Gastrocnemius medialis (tissue), 4 donors: ENCODE data around the gene MAST4. TPM values are rescaled to one million over a fixed set of nuclear protein-coding genes. Genes with fewer than 3 reads are reported as not detected.

Source experiments
- ATAC-seq, 2 donors: fragments of 150-250 bp; one replicate each; pipeline ENCODE4 v1.9.1; 2016
- DNase-seq, 2 donors: peaks; one replicate each; pipeline ENCODE4 v3.0.0-alpha.2; 2019
- H3K27ac ChIP-seq, 4 donors: fragments of 200-600 bp; sonication (generic); 1 replicate in 1 of 4; 2 replicates in 3 of 4; pipeline ENCODE4 v1.5.1; 2016 to 2018; ENCODE audit warnings: mild to moderate bottlenecking in 2 of 4, moderate library complexity in 1 of 4
- H3K27me3 ChIP-seq, 3 donors: fragments of 200-600 bp; sonication (generic) in 2 of 3; 1 replicate in 1 of 3; 2 replicates in 2 of 3; pipeline versions ENCODE4 v1.5.1 to v1.6.0; 2016 to 2019; ENCODE audit warnings: mild to moderate bottlenecking in 1 of 3, moderate library complexity in 1 of 3
- H3K36me3 ChIP-seq, 2 donors: fragments of 200-600 bp; sonication (generic) in 1 of 2; one replicate each; pipeline ENCODE4 v1.5.1; 2017 to 2018
- H3K4me1 ChIP-seq, 2 donors: fragments of 200-600 bp; sonication (generic) in 1 of 2; one replicate each; pipeline ENCODE4 v1.5.1; 2016 to 2017; ENCODE audit warnings: mild to moderate bottlenecking in 2 of 2
- H3K4me3 ChIP-seq, 4 donors: fragments of 200-600 bp; sonication (generic) in 3 of 4; 1 replicate in 1 of 4; 2 replicates in 3 of 4; pipeline ENCODE4 v1.5.1; 2016 to 2019; ENCODE audit warnings: mild to moderate bottlenecking in 2 of 4
- H3K9me3 ChIP-seq, 3 donors: fragments of 200-600 bp; sonication (generic) in 2 of 3; 1 replicate in 1 of 3; 2 replicates in 2 of 3; pipeline ENCODE4 v1.5.1; 2016 to 2019
- POLR2A ChIP-seq, 2 donors: fragments of 450-650 bp; IDR thresholded peaks; one replicate each; pipeline ENCODE4 v1.6.1; 2017; ENCODE audit warnings: antibody characterized with exemption in 2 of 2, mild to moderate bottlenecking in 2 of 2, moderate library complexity in 2 of 2
- in situ Hi-C, 4 donors: fragments of 200-750 bp; cut with MboI; loops; one replicate each; pipeline versions ENCODE4 v1.15.0 to v1.8.0; 2017; ENCODE audit warnings: low sequenced_read_pairs in 4 of 4
- intact Hi-C: fragments of 100-400 bp; cut with DNase I; formaldehyde crosslinking; loops from one replicate; pipeline ENCODE4 v1.15.1; 2023; ENCODE audit warnings: low total_unique reads
- total RNA-seq, 4 donors: library from RNA; depleted of rRNA; stranded (reverse); fragments of >200 nt; gene quantifications; one replicate each; pipeline versions ENCODE4 v1.1.0 to v1.2.3, GENCODE V29; 2016
- TF ChIP-seq, protein P1 (sequence below), 5 experiments: fragments of 450-650 bp in 3 of 5; fragments of 200-600 bp in 2 of 5; sonication (generic) in 2 of 5; IDR thresholded peaks in 4 of 5; conservative IDR thresholded peaks in 1 of 5; 1 replicate in 4 of 5; 2 replicates in 1 of 5; pipeline ENCODE4 v1.5.1; 2016 to 2019; ENCODE audit warnings: antibody characterized with exemption in 5 of 5, mild to moderate bottlenecking in 3 of 5, moderate library complexity in 3 of 5

MAST4 gene
- total RNA-seq, 4 donors from 2014 or later, result 24.1 to 42.0 (median 38.5) TPM

DNA sequence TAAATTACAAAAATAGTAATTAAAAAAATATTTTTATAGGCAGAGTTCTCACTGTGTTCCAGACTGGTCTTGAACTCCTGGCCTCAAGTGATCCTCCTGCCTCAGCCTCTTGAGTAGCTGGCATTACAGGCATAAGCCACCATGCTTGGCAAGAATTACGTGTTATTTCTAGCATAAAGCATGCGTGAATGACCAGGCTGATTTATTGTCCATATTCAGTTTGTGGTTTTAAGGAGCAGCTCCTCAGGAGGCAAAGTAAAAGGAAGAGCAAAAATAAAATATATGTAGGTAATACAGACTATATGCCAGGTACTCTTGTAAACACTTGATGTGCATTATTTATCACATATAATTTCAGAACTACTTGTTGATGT, 607.5 kb downstream of the MAST4 start:
- intact Hi-C loops (no loop called here), in situ Hi-C loops (loop anchor here in 3 of 4 donors (10.0 to 25.0 kb wide), 3 partner anchors 219 to 891 kb away; no protein-coding TSS in a partner anchor)
- no peaks in the 10 kb centered on the region for H3K9me3 ChIP-seq
- H3K4me1 ChIP-seq, result no peaks in the 10 kb centered on the region
- ATAC-seq (no peak), DNase-seq (no peak)
- H3K27me3 ChIP-seq, result no peaks in the 10 kb centered on the region
- TF ChIP-seq, protein P1, sequence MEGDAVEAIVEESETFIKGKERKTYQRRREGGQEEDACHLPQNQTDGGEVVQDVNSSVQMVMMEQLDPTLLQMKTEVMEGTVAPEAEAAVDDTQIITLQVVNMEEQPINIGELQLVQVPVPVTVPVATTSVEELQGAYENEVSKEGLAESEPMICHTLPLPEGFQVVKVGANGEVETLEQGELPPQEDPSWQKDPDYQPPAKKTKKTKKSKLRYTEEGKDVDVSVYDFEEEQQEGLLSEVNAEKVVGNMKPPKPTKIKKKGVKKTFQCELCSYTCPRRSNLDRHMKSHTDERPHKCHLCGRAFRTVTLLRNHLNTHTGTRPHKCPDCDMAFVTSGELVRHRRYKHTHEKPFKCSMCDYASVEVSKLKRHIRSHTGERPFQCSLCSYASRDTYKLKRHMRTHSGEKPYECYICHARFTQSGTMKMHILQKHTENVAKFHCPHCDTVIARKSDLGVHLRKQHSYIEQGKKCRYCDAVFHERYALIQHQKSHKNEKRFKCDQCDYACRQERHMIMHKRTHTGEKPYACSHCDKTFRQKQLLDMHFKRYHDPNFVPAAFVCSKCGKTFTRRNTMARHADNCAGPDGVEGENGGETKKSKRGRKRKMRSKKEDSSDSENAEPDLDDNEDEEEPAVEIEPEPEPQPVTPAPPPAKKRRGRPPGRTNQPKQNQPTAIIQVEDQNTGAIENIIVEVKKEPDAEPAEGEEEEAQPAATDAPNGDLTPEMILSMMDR (IDR thresholded peaks at IDR 0.05 in 4 of 5, conservative IDR thresholded peaks at IDR 0.05 in 1 of 5), result no peak
- no peak for TF ChIP-seq POLR2A (IDR thresholded peaks at IDR 0.05)
- H3K4me3 ChIP-seq, result no peak overlapping the region
- no peak overlapping the region for H3K27ac ChIP-seq
- no peaks in the 10 kb centered on the region for H3K36me3 ChIP-seq

DNA sequence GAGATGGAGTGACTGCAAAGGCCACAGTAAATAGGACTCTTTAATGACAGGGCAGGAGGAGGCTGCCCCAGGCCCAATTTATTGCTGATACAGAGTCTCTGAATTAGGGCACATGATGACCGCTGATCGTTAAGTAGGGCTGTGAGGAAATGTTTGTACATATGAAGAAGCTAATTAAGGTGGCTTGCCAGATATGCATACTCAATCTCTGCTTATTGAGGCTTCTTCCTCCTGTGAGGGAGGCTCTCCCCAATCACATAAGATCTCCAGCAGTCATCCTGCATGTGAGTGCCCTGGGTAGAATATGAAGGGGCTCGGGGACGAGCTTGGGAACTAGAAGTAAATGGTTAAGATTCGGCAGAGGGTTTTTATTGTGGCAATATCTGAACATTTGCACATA, 608.6 kb downstream of the MAST4 start:
- no peak for ATAC-seq
- H3K4me3 ChIP-seq, result no peak overlapping the region
- no peaks in the 10 kb centered on the region for H3K36me3 ChIP-seq
- TF ChIP-seq, protein P1 (IDR thresholded peaks at IDR 0.05 in 4 of 5, conservative IDR thresholded peaks at IDR 0.05 in 1 of 5), result no peak
- TF ChIP-seq POLR2A (IDR thresholded peaks at IDR 0.05), result no peak
- H3K27ac ChIP-seq, result no peak overlapping the region
- H3K4me1 ChIP-seq, result no peaks in the 10 kb centered on the region
- in situ Hi-C loops, result loop anchor here in 3 of 4 donors (10.0 to 25.0 kb wide), 3 partner anchors 220 to 893 kb away; no protein-coding TSS in a partner anchor
- intact Hi-C loops, result no loop called here
- H3K9me3 ChIP-seq, result no peaks in the 10 kb centered on the region
- DNase-seq, result no peak
- no peaks in the 10 kb centered on the region for H3K27me3 ChIP-seq

DNA sequence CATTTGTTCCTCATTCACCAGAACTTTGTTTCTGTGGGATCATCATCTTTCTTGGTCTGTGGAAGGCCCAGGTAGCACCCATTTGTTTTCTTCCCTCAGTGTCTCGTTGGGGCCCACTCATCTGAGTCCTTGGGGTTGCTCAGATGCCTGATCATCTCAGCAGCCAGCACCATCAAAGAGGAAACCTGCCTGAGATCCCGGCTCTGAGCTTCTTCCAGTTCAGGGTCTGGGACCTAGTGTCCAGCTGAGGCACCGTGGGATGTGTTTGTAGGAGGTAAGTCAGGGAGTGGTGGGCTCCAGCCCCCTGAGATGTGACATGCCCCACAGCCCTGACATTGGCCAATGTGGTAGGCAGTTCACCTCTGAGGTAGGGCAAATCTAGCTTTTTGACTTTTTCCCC, 609.8 kb downstream of the MAST4 start:
- Histone ChIP-seq H3K4me3 (no peak overlapping the region), H3K9me3 (no peaks in the 10 kb centered on the region), H3K4me1 (no peaks in the 10 kb centered on the region), H3K27me3 (no peaks in the 10 kb centered on the region), H3K36me3 (no peaks in the 10 kb centered on the region), H3K27ac (no peak overlapping the region)
- TF ChIP-seq POLR2A (IDR thresholded peaks at IDR 0.05), result no peak
- TF ChIP-seq, protein P1 (IDR thresholded peaks at IDR 0.05 in 4 of 5, conservative IDR thresholded peaks at IDR 0.05 in 1 of 5), result no peak
- intact Hi-C loops (no loop called here), in situ Hi-C loops (loop anchor here in 3 of 4 donors (10.0 to 25.0 kb wide), 3 partner anchors 221 to 894 kb away; no protein-coding TSS in a partner anchor)
- ATAC-seq (no peak), DNase-seq (no peak)

DNA sequence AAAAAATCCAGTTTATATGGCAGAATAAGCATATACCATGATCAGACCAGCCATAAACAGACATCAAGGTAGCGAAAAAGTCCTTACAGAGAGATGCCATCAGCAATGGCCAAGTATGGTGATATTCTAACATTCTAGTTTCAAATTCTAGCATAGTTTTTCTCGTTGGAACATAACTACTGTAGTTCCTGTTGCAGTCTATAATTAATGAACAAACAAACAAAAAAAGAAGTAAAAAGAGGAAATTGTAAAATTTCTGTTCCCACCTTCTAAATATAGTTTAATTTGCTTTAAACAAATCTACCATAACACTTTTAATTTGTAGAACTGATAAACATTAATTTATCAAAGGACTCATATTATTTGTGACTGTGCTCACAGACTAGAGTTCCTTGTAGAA, 610.3 kb downstream of the MAST4 start:
- TF ChIP-seq, protein P1 (IDR thresholded peaks at IDR 0.05 in 4 of 5, conservative IDR thresholded peaks at IDR 0.05 in 1 of 5), result no peak
- no peak for TF ChIP-seq POLR2A (IDR thresholded peaks at IDR 0.05)
- no peaks in the 10 kb centered on the region for H3K4me1 ChIP-seq
- no peaks in the 10 kb centered on the region for H3K27me3 ChIP-seq
- no peak for DNase-seq
- no peak overlapping the region for H3K27ac ChIP-seq
- ATAC-seq, result no peak
- no peaks in the 10 kb centered on the region for H3K9me3 ChIP-seq
- no peaks in the 10 kb centered on the region for H3K36me3 ChIP-seq
- in situ Hi-C loops (loop anchor here in 3 of 4 donors (10.0 to 25.0 kb wide), 3 partner anchors 222 to 894 kb away; no protein-coding TSS in a partner anchor), intact Hi-C loops (no loop called here)
- H3K4me3 ChIP-seq, result no peak overlapping the region

DNA sequence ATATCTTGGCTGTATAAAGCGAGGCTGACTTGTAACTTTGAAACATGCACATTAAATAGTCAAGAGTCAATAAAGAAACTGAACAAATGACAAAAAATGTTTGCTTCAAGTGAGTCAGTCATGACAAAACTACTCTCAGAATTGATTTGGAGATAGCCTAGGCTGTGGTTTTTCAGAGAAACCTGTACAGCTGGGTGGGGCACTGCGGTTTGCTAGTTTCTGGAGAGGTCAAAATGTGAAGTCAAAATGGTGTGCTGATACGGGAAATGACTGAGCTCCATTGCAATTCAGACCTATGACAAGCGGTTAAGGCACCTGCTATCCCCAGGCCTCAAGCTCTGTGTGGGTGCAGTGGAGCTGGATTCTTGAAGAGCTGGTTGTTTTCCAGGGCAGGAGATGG, 610.7 kb downstream of the MAST4 start:
- Histone ChIP-seq H3K4me3 (no peak overlapping the region), H3K4me1 (no peaks in the 10 kb centered on the region), H3K27me3 (no peaks in the 10 kb centered on the region), H3K27ac (no peak overlapping the region), H3K36me3 (no peaks in the 10 kb centered on the region), H3K9me3 (no peaks in the 10 kb centered on the region)
- intact Hi-C loops (no loop called here), in situ Hi-C loops (loop anchor here in 3 of 4 donors (10.0 to 25.0 kb wide), 3 partner anchors 222 to 895 kb away; no protein-coding TSS in a partner anchor)
- no peak for DNase-seq
- TF ChIP-seq, protein P1 (IDR thresholded peaks at IDR 0.05 in 4 of 5, conservative IDR thresholded peaks at IDR 0.05 in 1 of 5), result no peak
- TF ChIP-seq POLR2A (IDR thresholded peaks at IDR 0.05), result no peak
- ATAC-seq, result no peak
